NCI-H748 (cell line): ENCODE data around the gene PPP2R3C.
"Not testable (repeated sequence)": the region's sequence is repeated elsewhere in the genome, so short reads cannot be mapped to it uniquely, and the experiment has no call there.

ENCODE experiments used
- DNase-seq: peaks from one replicate; lab custom pipeline; 2025; ENCODE audit not compliant: unreplicated experiment; lab: John Stamatoyannopoulos, UW

The PPP2R3C gene

GRCh38 chr14:35065731-35066130, 56.1 kb downstream of the PPP2R3C start:
- not testable (repeated sequence) for DNase-seq

- DNase-seq = not testable (repeated sequence)
Measured at GRCh38 chr14:35061113-35061791, 60.5 kb downstream of the PPP2R3C start.

GRCh38 chr14:35052637-35053036, 69.2 kb downstream of the PPP2R3C start:
- DNase-seq = no peak

- DNase-seq = no peak
Measured at GRCh38 chr14:35051796-35052195, 70.0 kb downstream of the PPP2R3C start.

GRCh38 chr14:35050652-35051051, 71.1 kb downstream of the PPP2R3C start:
- DNase-seq = no peak

- DNase-seq = peak; percentile 79
Measured at GRCh38 chr14:35047976-35048513, 73.7 kb downstream of the PPP2R3C start.

GRCh38 chr14:35046751-35047536, 74.8 kb downstream of the PPP2R3C start:
- DNase-seq = peak; percentile 73

GRCh38 chr14:35046048-35046750, 75.6 kb downstream of the PPP2R3C start, which contains the start of gene FAM177A1:
TSS of gene FAM177A1 (plus strand) at chr14:35046272. CDS start at chr14:35046464, 192 bp downstream.
- peak; percentile 97 for DNase-seq

GRCh38 chr14:35045798-35046047, 76.1 kb downstream of the PPP2R3C start:
- DNase-seq = no peak

- no peak for DNase-seq
Measured at GRCh38 chr14:35044939-35045797, 76.6 kb downstream of the PPP2R3C start.

GRCh38 chr14:35043046-35043445, 78.7 kb downstream of the PPP2R3C start:
- DNase-seq = no peak

- no peak for DNase-seq
Measured at GRCh38 chr14:35042632-35043031, 79.2 kb downstream of the PPP2R3C start.

- DNase-seq = not testable (repeated sequence)
Measured at GRCh38 chr14:35038312-35038711, 83.5 kb downstream of the PPP2R3C start.
